ENCODE data around the gene MAS1L. TPM values are rescaled to one million over a fixed set of nuclear protein-coding genes. Genes with fewer than 3 reads are reported as not detected.

MAS1L gene
- total RNA-seq, 1 experiment from 2014 or later, result not detected

GRCh38 chr6:29529956-29530355, 42.2 kb upstream of the MAS1L start:
- intact Hi-C loops (cut with micrococcal nuclease), result no loop called here
- Mint-ChIP-seq H3K27me3 (ENCODE audit: insufficient read depth, unreplicated experiment) (peaks cover 21% of the 10 kb centered on the region), H3K9me3 (ENCODE audit: unreplicated experiment) (no peaks in the 10 kb centered on the region), H3K27ac (ENCODE audit: low read depth, unreplicated experiment) (no peak overlapping the region), H3K4me1 (ENCODE audit: insufficient read depth, unreplicated experiment) (peaks cover 6% of the 10 kb centered on the region), H3K4me3 (ENCODE audit: unreplicated experiment) (no peak overlapping the region), H3K36me3 (ENCODE audit: insufficient read depth, unreplicated experiment) (no peaks in the 10 kb centered on the region)
- CTCF ChIA-PET, result interaction anchor here (0.7 kb wide), 1 partner anchor 183 kb away, joined by 3 read pairs; no protein-coding TSS in a partner anchor
- no peak for DNase-seq (ENCODE audit: unreplicated experiment)
- BruUV-seq (replicated peaks), result no TSS peak
- TF ChIP-seq CTCF (IDR thresholded peaks at IDR 0.05; ENCODE audit: unreplicated experiment), result no peak
- POLR2A ChIA-PET, result no interaction called here

GRCh38 chr6:29528988-29529560, 41.3 kb upstream of the MAS1L start:
- BruUV-seq (replicated peaks), result no TSS peak
- H3K27ac Mint-ChIP-seq (ENCODE audit: low read depth, unreplicated experiment), result no peak overlapping the region
- H3K4me1 Mint-ChIP-seq (ENCODE audit: insufficient read depth, unreplicated experiment), result peaks cover 6% of the 10 kb centered on the region
- no peaks in the 10 kb centered on the region for H3K9me3 Mint-ChIP-seq (ENCODE audit: unreplicated experiment)
- H3K27me3 Mint-ChIP-seq (ENCODE audit: insufficient read depth, unreplicated experiment), result peaks cover 23% of the 10 kb centered on the region
- no peak for DNase-seq (ENCODE audit: unreplicated experiment)
- CTCF ChIA-PET, result no interaction called here
- TF ChIP-seq CTCF (IDR thresholded peaks at IDR 0.05; ENCODE audit: unreplicated experiment), result no peak
- POLR2A ChIA-PET, result no interaction called here
- H3K4me3 Mint-ChIP-seq (ENCODE audit: unreplicated experiment), result no peak overlapping the region
- no peaks in the 10 kb centered on the region for H3K36me3 Mint-ChIP-seq (ENCODE audit: insufficient read depth, unreplicated experiment)
- intact Hi-C loops (cut with micrococcal nuclease), result no loop called here

- Mint-ChIP-seq H3K27ac (ENCODE audit: low read depth, unreplicated experiment) (no peak overlapping the region), H3K36me3 (ENCODE audit: insufficient read depth, unreplicated experiment) (no peaks in the 10 kb centered on the region), H3K4me1 (ENCODE audit: insufficient read depth, unreplicated experiment) (peaks cover 6% of the 10 kb centered on the region), H3K4me3 (ENCODE audit: unreplicated experiment) (no peak overlapping the region), H3K9me3 (ENCODE audit: unreplicated experiment) (no peaks in the 10 kb centered on the region), H3K27me3 (ENCODE audit: insufficient read depth, unreplicated experiment) (peaks cover 23% of the 10 kb centered on the region)
- intact Hi-C loops (cut with micrococcal nuclease), result no loop called here
- BruUV-seq (replicated peaks), result no TSS peak
- no peak for DNase-seq (ENCODE audit: unreplicated experiment)
- CTCF ChIA-PET, result no interaction called here
- no peak for TF ChIP-seq CTCF (IDR thresholded peaks at IDR 0.05; ENCODE audit: unreplicated experiment)
- POLR2A ChIA-PET, result no interaction called here
Observed at GRCh38 chr6:29528300-29528931, 40.7 kb upstream of the MAS1L start.

GRCh38 chr6:29527564-29527963, 39.8 kb upstream of the MAS1L start:
- DNase-seq (ENCODE audit: unreplicated experiment), result no peak
- no peak overlapping the region for H3K27ac Mint-ChIP-seq (ENCODE audit: low read depth, unreplicated experiment)
- BruUV-seq (replicated peaks), result no TSS peak
- CTCF ChIA-PET, result no interaction called here
- TF ChIP-seq CTCF (IDR thresholded peaks at IDR 0.05; ENCODE audit: unreplicated experiment), result no peak
- intact Hi-C loops (cut with micrococcal nuclease), result no loop called here
- POLR2A ChIA-PET, result no interaction called here
- H3K4me1 Mint-ChIP-seq (ENCODE audit: insufficient read depth, unreplicated experiment), result peaks cover 6% of the 10 kb centered on the region
- no peaks in the 10 kb centered on the region for H3K9me3 Mint-ChIP-seq (ENCODE audit: unreplicated experiment)
- H3K4me3 Mint-ChIP-seq (ENCODE audit: unreplicated experiment), result no peak overlapping the region
- H3K27me3 Mint-ChIP-seq (ENCODE audit: insufficient read depth, unreplicated experiment), result peaks cover 23% of the 10 kb centered on the region
- no peaks in the 10 kb centered on the region for H3K36me3 Mint-ChIP-seq (ENCODE audit: insufficient read depth, unreplicated experiment)

Data from MCF 10A (cell line).